Heart right ventricle (tissue), 16 donors: ENCODE data around the gene TRIM14. TPM values are rescaled to one million over a fixed set of nuclear protein-coding genes. Genes with fewer than 3 reads are reported as not detected.
"Not testable (repeated sequence)": the region's sequence is repeated elsewhere in the genome, so short reads cannot be mapped to it uniquely, and the experiment has no call there.

Experiments used
- ATAC-seq, 8 donors: fragments of 200-7000 bp; cut with Tn5 transposase; one replicate each; pipeline ENCODE4 v1.9.1; 2020; ENCODE audit warnings: mild to moderate bottlenecking in 8 of 8, moderate library complexity in 8 of 8, moderate number of reproducible peaks in 1 of 8
- DNase-seq, 2 donors: peaks; one replicate each; pipeline ENCODE4 v3.0.0-alpha.2; 2020
- H3K27ac ChIP-seq, 10 donors: fragments of 200-600 bp; sonication (generic) in 2 of 10; one replicate each; pipeline versions ENCODE4 v1.5.0 to v1.8.0; 2020 to 2022; ENCODE audit warnings: mild to moderate bottlenecking in 3 of 10
- H3K27me3 ChIP-seq, 7 donors: fragments of 200-600 bp; one replicate each; pipeline ENCODE4 v1.8.0; 2021 to 2022; ENCODE audit warnings: mild to moderate bottlenecking in 2 of 7
- H3K36me3 ChIP-seq, 9 donors: fragments of 200-600 bp; sonication (generic) in 1 of 9; one replicate each; pipeline versions ENCODE4 v1.5.0 to v1.8.0; 2020 to 2022; ENCODE audit warnings: mild to moderate bottlenecking in 2 of 9
- H3K4me1 ChIP-seq, 9 donors: fragments of 200-600 bp; sonication (generic) in 1 of 9; one replicate each; pipeline versions ENCODE4 v1.5.0 to v1.8.0; 2020 to 2022; ENCODE audit warnings: mild to moderate bottlenecking in 4 of 9
- H3K4me3 ChIP-seq, 10 donors: fragments of 200-600 bp; sonication (generic) in 2 of 10; one replicate each; pipeline versions ENCODE4 v1.5.0 to v1.8.0; 2020 to 2022; ENCODE audit warnings: mild to moderate bottlenecking in 7 of 10, moderate library complexity in 2 of 10
- H3K9me3 ChIP-seq, 11 donors: fragments of 200-600 bp in 10 of 11; sonication (generic) in 2 of 11; one replicate each; pipeline versions ENCODE4 v1.5.0 to v1.8.0; 2013 to 2022; ENCODE audit warnings: mild to moderate bottlenecking in 2 of 11, control low read depth in 1 of 11, moderate library complexity in 1 of 11
- CTCF ChIP-seq, 9 donors: fragments of 200-600 bp; sonication (generic) in 2 of 9; IDR thresholded peaks; one replicate each; pipeline versions ENCODE4 v1.5.0 to v1.8.0; 2021 to 2022; ENCODE audit warnings: antibody characterized with exemption in 9 of 9, mild to moderate bottlenecking in 5 of 9, moderate library complexity in 1 of 9
- WGBS, 2 donors: extraction: QIAGEN DNeasy Blood & Tissue Kit; methylation state at CpG; one replicate each; pipeline ENCODE4 v1.1.7; 2013; ENCODE audit warnings: inconsistent platforms in 1 of 2; 5-methylcytosine and 5-hydroxymethylcytosine counted together
- intact Hi-C, 10 donors: fragments of 100-400 bp; cut with DNase I; formaldehyde crosslinking; loops; one replicate each; pipeline versions ENCODE4 v1.11.1 to v1.14.2; 2022
- polyA plus RNA-seq, 2 donors: library from polyadenylated mRNA; stranded (reverse); fragments of 200-250 nt; gene quantifications; one replicate each; pipeline ENCODE4 v1.2.3, GENCODE V29; 2013
- total RNA-seq, 10 donors: library from RNA; stranded (reverse); fragmentation: NEBNext Ultra II Directional in 3 of 10; extraction: Animal tissue kit (Norgen Biotek cat#: 25700) in 3 of 10; gene quantifications; one replicate each; pipeline versions ENCODE4 v1.2.1 to v1.2.4, GENCODE V29; 2021 to 2023
- donor health status: Arrhythmogenic right ventricular cardiomyopathy.
- donor health status: ischemic (EF 13 %, LVEDD 7.1; RV severe dilation, severe dysfunction).
- donor health status: healthy with polysubstance abuse.
- donor health status: DM: no; HTN: yes; CAD: no.
- donor health status: DM: no; HTN: no; CAD: no.
- donor health status: ischemic (EF 25% LVEDD 6.9; RV normal size, moderate dysfunction).
- donor health status: ischemic (EF 25% LVEDD 5.7; RV mildly dilated, moderate dysfunction).
- donor health status: healthy.
- donor health status: DM: yes; HTN: yes; CAD: no.
- donor health status: Ischemic cardiomyopathy.
- donor health status: ischemic (EF 35%, LVEDD 5.7; RV mildly dilated, moderate dysfunction).
- donor health status: nonischemic (EF 11% LVEDD 7.7; RV severe dilation, severe dysfunction).
- donor health status: DM: yes; HTN: yes; CAD: no.
- donor health status: PGD.
- donor health status: ischemic (EF 29% LVEDD 5.4; RV normal size, mild dysfunction).
- donor health status: nonischemic (EF 23%, LVEDD 6.1; RV moderate dilation, normal function).

TRIM14 gene
- total and polyA plus RNA-seq, 12 donors: 0.47 to 11.2 (median 1.6) TPM

DNA sequence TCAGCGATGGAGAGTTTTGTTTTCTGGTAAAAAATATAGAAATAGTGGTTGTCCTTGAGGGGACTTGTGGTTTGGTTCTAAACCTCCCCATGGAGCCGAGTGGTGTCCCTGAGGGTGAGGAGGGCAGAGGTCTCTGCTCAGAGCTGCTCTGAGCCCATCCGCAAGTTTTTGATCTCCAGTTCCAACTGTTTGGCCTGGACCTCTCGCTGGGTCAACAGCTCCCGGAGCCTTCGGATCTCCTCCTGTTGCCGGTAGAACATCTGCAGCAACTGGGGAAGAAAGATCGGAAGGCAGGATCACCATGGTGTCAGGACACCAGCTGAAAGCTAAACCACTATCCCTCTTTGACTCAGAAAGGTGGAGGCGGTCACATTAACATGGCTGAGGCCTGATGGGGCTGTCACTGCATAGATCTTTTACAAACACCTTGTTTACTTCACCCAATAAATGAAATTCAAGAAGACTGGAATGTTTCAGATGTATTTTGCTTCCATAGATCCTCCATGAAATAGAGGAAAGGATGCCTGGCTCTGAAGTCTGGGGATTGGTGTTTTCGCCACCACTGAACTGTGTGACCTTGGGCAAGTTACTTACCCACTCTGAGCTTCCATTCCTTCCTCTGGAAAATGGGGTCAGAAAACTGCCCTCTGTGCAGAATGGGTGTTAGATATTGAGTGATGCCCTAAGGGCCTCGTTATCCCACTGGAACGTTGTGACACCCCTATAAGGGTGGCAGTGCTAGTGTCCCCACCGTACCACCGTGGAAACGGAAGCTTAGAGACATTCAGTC is 5.8 kb upstream of the TRIM14 start:
- TF ChIP-seq CTCF (IDR thresholded peaks at IDR 0.05): no peak
- peaks cover 0 to 11% (median 0%) of the 10 kb centered on the region in 7 donors for H3K27me3 ChIP-seq
- ATAC-seq (no peak), DNase-seq (no peak)
- H3K27ac ChIP-seq: no peak overlapping the region
- H3K36me3 ChIP-seq: no peaks in the 10 kb centered on the region
- intact Hi-C loops: no loop called here
- peaks cover 0 to 35% (median 9%) of the 10 kb centered on the region in 9 donors for H3K4me1 ChIP-seq
- WGBS, 2 donors: 91 to 93% methylated on average over 15 of the region's 15 CpGs
- no peak overlapping the region for H3K4me3 ChIP-seq
- no peaks in the 10 kb centered on the region for H3K9me3 ChIP-seq

DNA sequence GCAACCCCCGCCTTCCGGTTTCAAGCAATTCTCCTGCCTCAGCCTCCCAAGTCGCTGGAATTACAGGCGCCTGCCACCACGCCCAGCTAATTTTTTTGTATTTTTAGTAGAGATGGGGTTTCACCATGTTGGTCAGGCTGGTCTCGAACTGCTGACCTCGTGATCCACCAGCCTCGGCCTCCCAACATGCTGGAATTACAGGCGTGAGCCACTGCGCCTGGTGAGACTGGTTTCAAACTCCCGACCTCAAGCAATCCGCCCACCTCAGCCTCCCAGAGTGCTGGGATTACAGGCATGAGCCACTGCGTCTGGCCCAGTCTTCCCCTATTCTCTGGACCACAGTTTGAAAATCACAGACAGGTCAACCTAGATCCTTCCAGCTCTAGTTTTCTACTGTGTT is 5.1 kb upstream of the TRIM14 start:
- H3K4me3 ChIP-seq, H3K27ac ChIP-seq, H3K9me3 ChIP-seq, DNase-seq, ATAC-seq, intact Hi-C loops, H3K36me3 ChIP-seq: not testable (repeated sequence)
- Histone ChIP-seq H3K27me3 (peaks cover 0 to 12% (median 0%) of the 10 kb centered on the region in 7 donors), H3K4me1 (peaks cover 0 to 28% (median 13%) of the 10 kb centered on the region in 9 donors)
- WGBS, 2 donors: 96 to 97% methylated on average over 13 of the region's 13 CpGs

GRCh38 chr9:98121058-98121457 is 2.0 kb upstream of the TRIM14 start:
- Histone ChIP-seq H3K4me1 (peaks cover 0 to 40% (median 18%) of the 10 kb centered on the region in 9 donors), H3K9me3 (no peaks in the 10 kb centered on the region), H3K4me3 (no peak overlapping the region), H3K27ac (peak overlapping the region in 1 of 10 donors; percentile 89), H3K36me3 (no peaks in the 10 kb centered on the region), H3K27me3 (peaks cover 0 to 15% (median 0%) of the 10 kb centered on the region in 7 donors)
- DNase-seq: no peak
- WGBS, 2 donors: 36 to 55% methylated on average over 3 of the region's 3 CpGs
- intact Hi-C loops: no loop called here
- peak in 2 of 9 donors; percentile 15 to 24 for TF ChIP-seq CTCF (IDR thresholded peaks at IDR 0.05)
- peak in 2 of 8 donors; percentile 35 to 51 for ATAC-seq

GRCh38 chr9:98120476-98120875 is 1.5 kb upstream of the TRIM14 start:
- DNase-seq (no peak), ATAC-seq (no peak)
- 61 to 68% methylated on average over 3 of the region's 3 CpGs for WGBS, 2 donors
- TF ChIP-seq CTCF (IDR thresholded peaks at IDR 0.05): no peak
- intact Hi-C loops: no loop called here
- Histone ChIP-seq H3K4me1 (peaks cover 0 to 40% (median 18%) of the 10 kb centered on the region in 9 donors), H3K36me3 (no peaks in the 10 kb centered on the region), H3K9me3 (no peaks in the 10 kb centered on the region), H3K27ac (peak overlapping the region in 3 of 10 donors; percentile 23 to 89 (median 28)), H3K27me3 (peaks cover 0 to 15% (median 0%) of the 10 kb centered on the region in 7 donors), H3K4me3 (no peak overlapping the region)
